Hematopoietic multipotent progenitor cell treated with erythropoietin and hydrocortisone succinate and interleukin-3 and kit ligand, for 17 days (in vitro differentiated cells): ENCODE measurements around the gene PARD3B.

Experiments
- DNase-seq: peaks from one replicate; pipeline ENCODE4 v3.0.0-alpha.2; 2015; ENCODE audit warnings: low spot score

PARD3B gene

GRCh38 chr2:204591225-204591624 lies 46.0 kb downstream of the PARD3B start:
- no peak for DNase-seq

DNA sequence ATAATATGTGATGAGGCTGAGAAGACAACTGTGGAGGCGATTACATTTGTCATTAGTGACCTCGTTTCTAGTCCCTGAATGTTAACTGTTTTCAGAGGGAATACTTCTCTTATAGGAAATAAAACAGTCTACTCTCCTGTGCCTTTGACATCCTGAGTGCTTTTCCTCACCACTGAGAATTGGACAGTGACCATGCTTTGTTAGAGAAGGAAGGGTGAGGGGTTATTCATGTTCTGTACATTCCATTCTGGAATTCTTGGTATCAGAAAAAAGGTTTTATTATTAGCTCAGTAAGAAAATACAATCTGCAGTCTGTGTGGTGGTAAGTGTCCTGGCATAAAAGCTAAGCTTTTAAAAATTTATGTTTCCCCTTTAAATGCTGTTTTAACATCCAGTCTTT lies 58.8 kb downstream of the PARD3B start:
- no peak for DNase-seq

DNA sequence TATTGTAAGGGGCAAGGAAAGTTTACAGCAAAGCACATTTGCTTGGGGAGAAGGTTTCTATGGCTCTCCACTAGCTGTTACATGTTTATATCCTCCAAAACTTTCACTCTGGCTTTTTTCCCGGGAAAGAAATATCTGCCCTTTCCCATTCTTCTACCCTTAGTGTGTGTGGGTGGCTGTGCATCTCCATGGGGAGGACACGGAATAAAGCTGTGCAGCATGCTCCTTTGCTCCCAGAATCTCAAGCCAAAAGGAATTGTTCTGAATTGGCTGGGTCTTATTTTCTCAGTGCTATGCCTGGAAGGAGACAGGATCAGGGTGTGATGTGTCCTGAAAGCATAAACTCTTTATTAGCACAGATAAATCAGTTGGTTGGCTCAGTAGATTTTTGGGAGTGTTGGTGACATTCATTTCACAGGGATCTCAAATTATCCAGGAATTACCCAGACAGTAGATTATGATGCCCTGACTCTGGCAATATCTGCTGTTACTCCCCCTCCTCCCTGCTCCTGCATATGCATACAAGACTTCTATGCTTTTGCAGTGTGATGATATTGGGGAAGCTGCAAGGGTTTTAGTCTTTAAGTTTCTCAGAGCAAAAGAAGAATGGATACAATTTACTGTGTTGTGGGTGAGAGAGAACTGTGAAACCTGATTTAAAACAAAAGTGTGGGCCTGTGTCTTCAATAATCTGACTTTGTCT lies 63.1 kb downstream of the PARD3B start:
- no peak for DNase-seq

DNA sequence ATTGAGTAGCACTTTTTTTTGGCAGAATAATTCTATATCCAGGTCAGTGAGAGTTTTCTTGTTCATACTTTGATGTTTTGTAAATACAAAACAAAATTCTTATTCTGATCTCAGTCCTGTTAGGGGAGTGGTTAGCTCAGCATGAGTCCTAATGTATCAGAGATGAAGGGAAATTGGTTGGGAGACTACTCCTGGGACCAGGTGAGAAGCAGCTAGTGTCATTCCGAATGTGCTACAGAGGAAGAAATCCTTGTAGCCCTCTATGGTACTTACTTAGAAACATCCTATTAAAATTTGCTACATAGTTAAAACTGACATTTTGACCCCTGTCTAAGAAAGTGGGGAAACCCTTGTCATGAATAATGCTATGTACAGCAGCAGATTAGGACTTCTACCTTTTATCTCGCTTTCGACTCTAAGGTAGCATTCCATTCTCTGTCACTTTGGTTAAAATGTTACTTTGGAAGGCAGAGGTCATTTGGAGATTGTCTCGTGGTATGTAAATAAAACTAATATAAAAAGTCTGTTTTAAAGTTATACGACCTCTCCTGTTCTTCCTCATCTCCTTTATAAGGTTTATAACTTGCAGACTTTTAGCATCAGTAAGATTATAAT lies 65.8 kb downstream of the PARD3B start:
- no peak for DNase-seq

DNA sequence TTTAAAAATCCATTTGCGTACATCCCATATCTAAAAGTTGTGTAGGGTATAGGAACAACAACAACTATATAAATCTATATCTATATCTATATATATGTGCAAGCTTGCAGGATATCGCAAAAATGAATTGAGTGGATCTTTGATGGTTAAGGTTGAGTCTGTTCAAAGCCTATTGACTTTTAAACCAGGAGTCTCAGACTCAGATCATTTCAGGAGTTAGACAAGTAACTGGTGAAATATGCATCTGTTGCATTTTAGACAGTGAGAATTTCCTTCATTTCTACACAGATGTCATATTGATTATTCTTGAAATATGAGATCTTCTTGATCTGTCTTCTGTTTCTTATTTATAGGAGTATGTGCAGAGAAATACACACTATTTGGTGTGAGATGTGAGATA lies 66.5 kb downstream of the PARD3B start:
- DNase-seq, result no peak

- no peak for DNase-seq
Measured at GRCh38 chr2:204613635-204614034, 68.4 kb downstream of the PARD3B start.

DNA sequence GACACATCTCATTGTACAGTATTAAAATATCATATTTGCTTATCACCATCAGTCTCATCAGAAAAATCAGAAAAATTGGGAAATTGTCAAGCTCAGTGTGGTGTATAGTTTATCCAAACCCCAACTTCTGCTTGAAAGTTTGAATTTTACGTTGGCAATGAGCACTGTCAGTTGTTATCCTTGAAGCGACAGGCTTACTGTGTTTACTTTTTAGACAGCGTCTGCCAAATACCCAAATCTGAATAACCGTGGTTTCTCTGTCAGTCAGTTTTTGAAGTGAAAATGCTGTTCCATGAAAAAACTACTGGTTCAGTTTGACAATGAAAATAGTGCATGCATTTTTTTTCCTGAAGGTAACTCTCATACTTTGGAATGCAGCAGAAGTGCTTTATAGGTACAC lies 70.2 kb downstream of the PARD3B start:
- DNase-seq, result no peak

- DNase-seq, result no peak
Measured at GRCh38 chr2:204625135-204625534, 79.9 kb downstream of the PARD3B start.

DNA sequence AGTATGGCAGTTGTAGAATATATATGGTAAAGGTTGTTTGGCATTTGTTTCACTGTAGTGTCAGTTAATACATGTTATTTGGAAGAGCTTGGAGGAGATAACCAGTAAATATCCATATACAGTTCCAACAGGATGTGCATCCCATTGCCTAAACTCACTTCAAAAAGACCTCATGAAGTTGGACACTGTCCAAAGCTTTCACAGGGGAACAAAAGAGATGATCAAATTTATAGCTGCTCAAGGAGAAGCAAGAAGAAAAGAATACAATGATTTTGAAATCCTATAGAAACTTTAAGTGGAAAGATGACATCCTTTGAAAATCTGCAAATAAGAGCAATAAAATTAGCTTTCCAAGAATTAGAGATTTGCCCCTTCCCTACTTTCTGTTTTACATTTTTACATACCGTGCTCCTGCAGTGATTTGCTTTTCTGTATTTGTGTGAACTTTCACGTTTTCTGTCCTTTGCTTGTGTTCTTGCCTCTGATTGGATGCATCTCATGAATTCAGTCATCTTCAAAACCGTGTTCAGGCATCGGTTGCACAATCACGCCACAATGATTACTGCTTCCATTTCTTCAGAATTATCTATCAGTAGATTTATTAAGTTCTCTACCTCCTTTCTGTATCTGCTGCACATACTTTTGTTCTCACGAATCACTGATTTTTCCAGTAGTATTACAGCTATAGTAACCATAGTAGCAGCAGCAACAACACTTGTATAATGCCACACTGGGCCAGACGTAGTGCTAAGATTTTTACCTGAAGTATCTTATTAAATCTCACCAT lies 83.8 kb downstream of the PARD3B start:
- DNase-seq, result no peak

- DNase-seq, result no peak
Measured at GRCh38 chr2:204632410-204632809, 87.1 kb downstream of the PARD3B start.

- DNase-seq, result no peak
Measured at GRCh38 chr2:204634564-204634963, 89.3 kb downstream of the PARD3B start.

GRCh38 chr2:204635478-204635877 lies 90.2 kb downstream of the PARD3B start:
- DNase-seq, result no peak

- no peak for DNase-seq
Measured at GRCh38 chr2:204638471-204639194, 93.4 kb downstream of the PARD3B start.

- DNase-seq, result no peak
Measured at GRCh38 chr2:204643326-204643725, 98.1 kb downstream of the PARD3B start.

DNA sequence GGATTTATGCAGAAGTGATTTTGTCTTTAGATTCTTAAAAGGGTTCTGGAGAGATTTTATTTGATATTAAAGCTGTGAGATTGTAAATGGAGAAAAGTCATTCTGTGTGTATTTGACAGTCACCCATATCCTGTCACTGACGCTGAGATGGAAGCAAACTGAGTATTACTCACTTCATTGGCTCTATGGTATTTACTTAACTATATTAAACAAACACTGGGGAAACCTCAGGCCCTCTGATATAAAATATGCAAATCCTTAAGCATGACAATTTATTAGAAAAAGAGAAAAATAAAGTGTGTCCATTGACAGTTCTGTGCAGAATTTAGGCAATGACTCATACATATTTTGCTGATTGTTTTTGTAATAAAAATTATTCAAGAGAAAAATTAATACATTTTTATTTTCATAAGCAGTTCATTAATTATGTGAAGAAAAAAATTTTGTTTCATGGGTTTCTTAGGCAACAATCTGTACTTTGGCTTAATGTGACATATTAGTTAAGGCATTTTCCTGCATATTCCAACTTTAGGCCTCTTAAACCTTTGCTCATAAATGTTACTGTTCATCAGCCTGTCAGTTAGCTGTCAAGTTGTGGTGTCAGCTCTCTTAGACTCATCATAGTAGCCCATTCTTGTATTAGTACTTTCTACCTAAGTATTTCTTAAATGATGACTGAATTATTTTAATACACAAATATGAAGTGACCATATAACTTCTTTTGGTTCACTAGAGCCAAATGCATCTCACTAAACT lies 99.9 kb downstream of the PARD3B start:
- no peak for DNase-seq

- no peak for DNase-seq
Measured at GRCh38 chr2:204647626-204648025, 102.4 kb downstream of the PARD3B start.

- DNase-seq, result no peak
Measured at GRCh38 chr2:204650611-204651010, 105.3 kb downstream of the PARD3B start.

GRCh38 chr2:204652063-204652462 lies 106.8 kb downstream of the PARD3B start:
- DNase-seq, result no peak

- no peak for DNase-seq
Measured at GRCh38 chr2:204654669-204655068, 109.4 kb downstream of the PARD3B start.

DNA sequence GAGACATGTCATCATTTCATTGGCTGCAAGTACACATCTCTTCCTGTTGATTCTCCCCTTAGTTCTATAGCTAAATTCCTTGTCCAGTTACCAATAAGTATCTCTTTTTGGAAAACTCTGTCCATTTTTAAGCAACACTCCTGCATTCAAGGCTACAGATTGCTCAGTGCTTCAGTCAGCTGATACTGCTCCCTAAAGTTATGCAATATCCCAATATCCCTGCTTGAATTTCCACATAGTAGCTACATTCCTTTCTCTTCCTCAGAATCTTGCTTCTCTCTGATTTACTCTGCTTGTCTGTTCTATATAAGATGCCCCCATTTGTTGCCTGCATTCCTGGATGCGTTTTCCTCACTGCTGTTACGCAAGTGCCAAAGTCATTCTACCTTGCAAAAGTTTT lies 109.8 kb downstream of the PARD3B start:
- DNase-seq, result no peak

DNA sequence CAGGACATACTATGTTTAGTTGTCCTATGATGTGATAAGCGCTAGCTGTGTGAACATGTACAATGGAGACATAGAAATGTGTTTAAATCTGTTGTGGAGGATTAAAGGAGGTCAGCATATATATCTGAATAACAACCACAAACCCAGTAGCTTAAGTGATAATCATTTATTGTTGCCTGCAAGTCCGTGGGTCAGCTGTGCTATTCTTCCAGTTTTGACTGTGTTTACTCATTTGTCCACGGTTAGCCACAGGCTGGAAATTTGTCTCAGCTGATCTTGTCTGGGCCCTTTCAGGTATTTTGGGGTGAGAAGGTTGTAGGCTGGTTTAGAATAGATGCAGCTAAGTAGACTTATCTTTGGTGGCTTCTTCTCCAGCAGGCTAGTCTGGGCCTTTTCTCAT lies 110.4 kb downstream of the PARD3B start:
- no peak for DNase-seq

- DNase-seq, result no peak
Measured at GRCh38 chr2:204657024-204657423, 111.7 kb downstream of the PARD3B start.
